GM12878 (cell line): Measurements from ENCODE around the gene CCSER1. TPM values are rescaled to one million over a fixed set of nuclear protein-coding genes. Genes with fewer than 3 reads are reported as not detected.

Experiments used
- ATAC-seq: fragments of 200-7000 bp; cut with Tn5 transposase; 3 replicates; pipeline ENCODE4 v1.9.1; 2020; ENCODE audit warnings: mild to moderate bottlenecking, moderate library complexity
- BruUV-seq: library from RNA; stranded (reverse); fragments of 400-500 nt; replicated peaks from 2 replicates; lab custom pipeline; 2021; lab: Mats Ljungman, UMichigan
- CTCF ChIA-PET: fragments of 300-600 bp; sonication (Branson Sonifier 250); formaldehyde crosslinking; extraction: SDS; loops from one replicate; lab custom pipeline; 2021; ENCODE audit warnings: inconsistent platforms; lab: Yijun Ruan, JAX
- POLR2A ChIA-PET: fragments of 350-600 bp; formaldehyde crosslinking; extraction: SDS; loops from one replicate; lab custom pipeline; 2021; ENCODE audit warnings: inconsistent platforms; lab: Charles Lee
- RAD21 ChIA-PET: fragments of 300-600 bp; sonication (Branson Sonifier 250); formaldehyde crosslinking; loops from one replicate; lab custom pipeline; 2023; ENCODE audit warnings: antibody characterized with exemption; ENCODE audit not compliant: unreplicated experiment; lab: Charles Lee
- SMC1A ChIA-PET: fragments of 300-600 bp; sonication (Branson Sonifier 250); formaldehyde crosslinking; loops from one replicate; lab custom pipeline; 2023; ENCODE audit not compliant: unreplicated experiment, uncharacterized antibody; lab: Charles Lee
- DNase-seq: peaks from one replicate; pipeline ENCODE4 v3.0.0-alpha.2; 2011; ENCODE audit warnings: low read depth, low spot score
- FAIRE-seq: peaks from 3 replicates; lab custom pipeline; 2011; peaks lifted over from hg19 to GRCh38; lab: Jason Lieb, UNC
- H2AFZ ChIP-seq: 2 replicates; pipeline ENCODE4 v1.6.0; 2011; ENCODE audit warnings: low read depth, low read length, control low read depth; ENCODE audit not compliant: control insufficient read depth
- H3K27ac ChIP-seq: 2 replicates; pipeline ENCODE4 v1.5.1; 2011; ENCODE audit warnings: control low read depth; ENCODE audit not compliant: control insufficient read depth, insufficient read depth
- H3K27me3 ChIP-seq, 2 experiments: replicated peaks in 1 of 2; 2 replicates each; pipeline versions ENCODE4 v1.6.0 to v1.6.1; 2011; ENCODE audit warnings: low read length in 1 of 2; ENCODE audit not compliant: control insufficient read depth in 2 of 2, insufficient read depth in 2 of 2
- H3K36me3 ChIP-seq, 2 experiments: 2 replicates each; pipeline ENCODE4 v1.5.1; 2011; ENCODE audit warnings: low read length in 1 of 2; ENCODE audit not compliant: control insufficient read depth in 2 of 2, insufficient read depth in 2 of 2
- H3K4me1 ChIP-seq: 2 replicates; pipeline ENCODE4 v1.6.1; 2011; ENCODE audit warnings: mild to moderate bottlenecking, low read length, moderate library complexity, mixed read lengths; ENCODE audit not compliant: control insufficient read depth, insufficient read depth
- H3K4me2 ChIP-seq: 2 replicates; pipeline ENCODE4 v1.6.0; 2011; ENCODE audit warnings: control low read depth; ENCODE audit not compliant: control insufficient read depth, insufficient read depth
- H3K4me3 ChIP-seq: fragments of 200-600 bp; sonication (generic); 2 replicates; pipeline ENCODE4 v1.5.1; 2016
- H3K79me2 ChIP-seq: 2 replicates; pipeline ENCODE4 v1.6.0; 2011; ENCODE audit warnings: low read length; ENCODE audit not compliant: control insufficient read depth, insufficient read depth
- H3K9ac ChIP-seq: 2 replicates; pipeline ENCODE4 v1.8.0; 2011; ENCODE audit warnings: low read length, control low read depth, mixed read lengths; ENCODE audit not compliant: control insufficient read depth, insufficient read depth
- H3K9me3 ChIP-seq: replicated peaks from 3 replicates; pipeline ENCODE4 v1.5.1; 2011; ENCODE audit warnings: mild to moderate bottlenecking, low read length; ENCODE audit not compliant: control insufficient read depth, insufficient read depth
- H4K20me1 ChIP-seq: 2 replicates; pipeline ENCODE4 v1.6.0; 2011; ENCODE audit not compliant: control insufficient read depth, insufficient read depth
- ESRRA ChIP-seq: IDR thresholded peaks from 2 replicates; pipeline ENCODE4 v1.6.1; 2012; ENCODE audit warnings: mild to moderate bottlenecking, low read length, improper control_type of control experiment
- EZH2 ChIP-seq: IDR thresholded peaks from 2 replicates; pipeline ENCODE4 v1.6.1; 2012; ENCODE audit warnings: low read depth, mild to moderate bottlenecking, control low read depth, inconsistent platforms, low read length, borderline replicate concordance; ENCODE audit not compliant: control insufficient read depth
- IKZF1 ChIP-seq: fragments of 450-650 bp; conservative IDR thresholded peaks from 2 replicates; pipeline ENCODE4 v1.6.1; 2017; ENCODE audit warnings: antibody characterized with exemption, mild to moderate bottlenecking
- IKZF2 ChIP-seq, 2 experiments: fragments of 450-650 bp; IDR thresholded peaks; 2 replicates each; pipeline ENCODE4 v1.6.1; 2017; ENCODE audit warnings: mild to moderate bottlenecking in 2 of 2, moderate library complexity in 2 of 2
- POU2F2 ChIP-seq: IDR thresholded peaks from 3 replicates; pipeline ENCODE4 v1.6.1; 2011; ENCODE audit warnings: low read depth, mild to moderate bottlenecking, low read length, borderline replicate concordance
- RAD21 ChIP-seq: IDR thresholded peaks from 2 replicates; pipeline ENCODE4 v1.6.1; 2011; ENCODE audit warnings: mild to moderate bottlenecking, low read depth, low read length, moderate library complexity; ENCODE audit not compliant: insufficient read depth
- RELA ChIP-seq: fragments of 450-650 bp; IDR thresholded peaks from 2 replicates; pipeline ENCODE4 v1.8.0; 2014; ENCODE audit warnings: borderline replicate concordance; ENCODE audit not compliant: partially characterized antibody
- SUZ12 ChIP-seq: fragments of 200-600 bp; sonication (generic); IDR thresholded peaks from one replicate; pipeline ENCODE4 v1.6.1; 2018; ENCODE audit warnings: antibody characterized with exemption, mild to moderate bottlenecking; ENCODE audit not compliant: unreplicated experiment
- YY1 ChIP-seq: IDR thresholded peaks from 2 replicates; pipeline ENCODE4 v1.6.1; 2011; ENCODE audit warnings: low read depth, mild to moderate bottlenecking, low read length
- ZNF384 ChIP-seq: IDR thresholded peaks from 2 replicates; pipeline ENCODE4 v1.6.1; 2012; ENCODE audit warnings: low read depth, mild to moderate bottlenecking, low read length, improper control_type of control experiment, borderline replicate concordance
- WGBS: methylation state at CpG from one replicate; pipeline ENCODE4 v1.1.6; 2016; ENCODE audit warnings: low lambda C conversion rate; ENCODE audit not compliant: insufficient replicate concordance, insufficient coverage; ENCODE audit errors: missing lambda C conversion rate; 5-methylcytosine and 5-hydroxymethylcytosine counted together
- in situ Hi-C: fragments of 300-500 bp; cut with MboI; formaldehyde crosslinking; loops from 9 replicates; pipeline ENCODE4 v1.14.3; 2018; ENCODE audit warnings: mixed read lengths
- intact Hi-C: fragments of 100-400 bp; cut with micrococcal nuclease; formaldehyde crosslinking; loops from one replicate; pipeline ENCODE4 v1.14.2; 2022; ENCODE audit not compliant: unreplicated experiment
- polyA plus RNA-seq, 11 experiments: library from polyadenylated mRNA; depleted of rRNA in 4 of 11; unstranded in 6 of 11; stranded (reverse) in 5 of 11; fragments of >200 nt; fragmentation: Nextera tagmentation in 4 of 11; fragmentation: Illumina TruSeq in 1 of 11; extraction: Ambion mirVana in 4 of 11; extraction: Trizol in 1 of 11; gene quantifications; 1 replicate in 1 of 11; 2 replicates in 10 of 11; pipeline versions ENCODE4 v1.2.1 to v1.2.3, GENCODE V29; 2011 to 2016; ENCODE audit warnings: inconsistent platforms in 2 of 11, missing spikeins in 2 of 11, low read depth in 1 of 11
- total RNA-seq, 4 experiments: library from RNA; depleted of rRNA in 3 of 4; stranded (reverse); fragments of >200 nt in 3 of 4; fragmentation: Illumina TruSeq in 1 of 4; extraction: Trizol in 1 of 4; gene quantifications; 2 replicates each; pipeline versions ENCODE4 v1.2.1 to v1.2.3, GENCODE V29; 2013 to 2021
- TF ChIP-seq, protein P1 (sequence below): IDR thresholded peaks from 2 replicates; pipeline ENCODE4 v1.6.1; 2011; ENCODE audit warnings: borderline replicate concordance, low read depth, mild to moderate bottlenecking, moderate library complexity, low read length; ENCODE audit not compliant: insufficient read depth, poor library complexity, severe bottlenecking
- TF ChIP-seq, protein P2 (sequence below): fragments of 450-650 bp; IDR thresholded peaks from 2 replicates; pipeline ENCODE4 v1.6.1; 2016; ENCODE audit warnings: mild to moderate bottlenecking

Gene CCSER1
- total and polyA plus RNA-seq, 10 of the 15 experiments (the other 5 are each of a cell fraction or from before 2014, with no cell fraction given), result 0.22 to 2.7 (median 1.0) TPM

DNA sequence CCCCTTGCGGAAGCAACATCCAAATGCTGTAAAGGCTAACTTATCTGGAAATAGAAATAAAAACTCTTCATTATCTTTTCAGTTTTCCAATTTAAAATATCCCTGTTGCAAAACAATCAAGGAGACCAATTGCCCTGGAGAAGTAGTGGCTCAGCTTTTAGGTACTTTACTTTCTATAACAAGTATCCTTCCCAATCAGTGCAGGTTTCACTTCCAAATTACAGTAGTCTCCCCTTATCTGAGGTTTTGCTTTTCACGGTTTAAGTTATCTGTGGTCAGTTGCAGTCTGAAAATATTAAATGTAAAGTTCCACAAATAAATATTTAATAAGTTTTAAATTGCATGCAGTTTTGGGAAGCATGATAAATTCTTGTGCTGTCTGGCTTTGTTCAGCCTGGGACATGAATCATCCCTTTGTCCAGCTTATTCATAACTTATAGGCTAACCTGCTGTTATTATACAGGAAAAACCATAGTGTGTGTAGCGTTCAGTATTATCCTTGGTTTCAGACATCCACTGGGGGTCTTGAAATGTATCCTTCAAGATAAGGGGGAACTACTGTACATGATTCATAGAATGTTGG is 1203.5 kb downstream of the CCSER1 start:
- ChIA-PET CTCF (interaction anchor here (1.3 kb wide), 1 partner anchor 25 kb away, joined by 3 read pairs; no protein-coding TSS in a partner anchor), SMC1A (no interaction called here)
- no peak overlapping the region for H3K4me2 ChIP-seq
- no peaks in the 10 kb centered on the region for H3K27me3 ChIP-seq
- no peak overlapping the region for H3K4me3 ChIP-seq
- FAIRE-seq, result no peak
- TF ChIP-seq RAD21 (no peak), IKZF1 (no peak), IKZF2 (IDR thresholded peaks at IDR 0.05) (0 out of 4 replicates have a peak, but pooled peaks of 1 of the 2 experiments have one; percentile 20)
- TF ChIP-seq, protein P1, sequence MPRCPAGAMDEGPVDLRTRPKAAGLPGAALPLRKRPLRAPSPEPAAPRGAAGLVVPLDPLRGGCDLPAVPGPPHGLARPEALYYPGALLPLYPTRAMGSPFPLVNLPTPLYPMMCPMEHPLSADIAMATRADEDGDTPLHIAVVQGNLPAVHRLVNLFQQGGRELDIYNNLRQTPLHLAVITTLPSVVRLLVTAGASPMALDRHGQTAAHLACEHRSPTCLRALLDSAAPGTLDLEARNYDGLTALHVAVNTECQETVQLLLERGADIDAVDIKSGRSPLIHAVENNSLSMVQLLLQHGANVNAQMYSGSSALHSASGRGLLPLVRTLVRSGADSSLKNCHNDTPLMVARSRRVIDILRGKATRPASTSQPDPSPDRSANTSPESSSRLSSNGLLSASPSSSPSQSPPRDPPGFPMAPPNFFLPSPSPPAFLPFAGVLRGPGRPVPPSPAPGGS, result no peak
- TF ChIP-seq, all 136 proteins: peak for 1
- Histone ChIP-seq H3K79me2 (no peaks in the 10 kb centered on the region), H3K9me3 (no peaks in the 10 kb centered on the region; the same call in 1 of the 3 replicates), H4K20me1 (no peaks in the 10 kb centered on the region), H3K9ac (no peak overlapping the region), H3K36me3 (no peaks in the 10 kb centered on the region), H3K27ac (no peak overlapping the region), H3K4me1 (no peaks in the 10 kb centered on the region), H2AFZ (no peak overlapping the region)
- in situ Hi-C loops (no loop called here), intact Hi-C loops (no loop called here)
- no TSS peak for BruUV-seq
- peak; percentile 60 for ATAC-seq
- WGBS, result 39% methylated on average over 3 of the region's 3 CpGs
- no peak for DNase-seq
- ChIA-PET RAD21 (no interaction called here), POLR2A (no interaction called here)

DNA sequence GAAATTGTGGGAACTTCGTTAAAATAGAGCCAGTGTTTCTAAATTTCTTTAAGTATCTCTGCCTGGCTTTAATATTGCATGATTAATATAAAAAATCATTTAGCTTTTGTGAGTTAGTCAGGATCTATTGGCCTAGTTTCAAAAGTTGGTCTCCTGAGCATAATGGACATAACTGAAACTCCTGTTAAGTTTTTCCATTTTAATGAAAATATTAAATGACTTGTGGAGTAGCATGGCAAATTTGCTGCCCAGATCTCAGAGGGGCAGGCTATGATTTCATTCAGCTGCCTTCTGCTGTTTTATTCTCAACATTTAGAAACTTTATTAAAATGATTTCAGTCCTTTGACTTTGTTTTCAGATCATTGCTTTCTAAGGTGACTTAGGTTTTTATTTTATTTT is 1213.6 kb downstream of the CCSER1 start:
- ChIA-PET RAD21 (interaction anchor here (0.6 kb wide), 1 partner anchor 31 kb away, joined by 5 read pairs; no protein-coding TSS in a partner anchor), SMC1A (interaction anchor here (1.3 to 1.5 kb wide), 2 partner anchors 9 to 13 kb away, joined by 5 read pairs; no protein-coding TSS in a partner anchor), POLR2A (no interaction called here), CTCF (no interaction called here)
- Histone ChIP-seq H2AFZ (no peak overlapping the region), H3K27ac (no peak overlapping the region), H3K9me3 (no peaks in the 10 kb centered on the region), H3K79me2 (no peaks in the 10 kb centered on the region), H3K9ac (no peak overlapping the region), H3K4me1 (no peaks in the 10 kb centered on the region), H4K20me1 (no peaks in the 10 kb centered on the region), H3K27me3 (no peaks in the 10 kb centered on the region), H3K36me3 (no peaks in the 10 kb centered on the region), H3K4me3 (no peak overlapping the region), H3K4me2 (no peak overlapping the region)
- TF ChIP-seq SUZ12, result no peak
- TF ChIP-seq, protein P2, sequence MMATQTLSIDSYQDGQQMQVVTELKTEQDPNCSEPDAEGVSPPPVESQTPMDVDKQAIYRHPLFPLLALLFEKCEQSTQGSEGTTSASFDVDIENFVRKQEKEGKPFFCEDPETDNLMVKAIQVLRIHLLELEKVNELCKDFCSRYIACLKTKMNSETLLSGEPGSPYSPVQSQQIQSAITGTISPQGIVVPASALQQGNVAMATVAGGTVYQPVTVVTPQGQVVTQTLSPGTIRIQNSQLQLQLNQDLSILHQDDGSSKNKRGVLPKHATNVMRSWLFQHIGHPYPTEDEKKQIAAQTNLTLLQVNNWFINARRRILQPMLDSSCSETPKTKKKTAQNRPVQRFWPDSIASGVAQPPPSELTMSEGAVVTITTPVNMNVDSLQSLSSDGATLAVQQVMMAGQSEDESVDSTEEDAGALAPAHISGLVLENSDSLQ, result no peak
- no peak for TF ChIP-seq YY1
- no peak for TF ChIP-seq EZH2
- no peak for TF ChIP-seq RELA
- TF ChIP-seq ZNF384, result no peak
- no peak for TF ChIP-seq POU2F2
- no peak for TF ChIP-seq ESRRA
- BruUV-seq, result no TSS peak
- in situ Hi-C loops, result no loop called here
- no peak for ATAC-seq
- DNase-seq, result no peak
- FAIRE-seq, result no peak
- intact Hi-C loops, result no loop called here
- WGBS, result 0% methylated on average over 1 of the region's 1 CpG
